ENCODE results near the gene PI4KA. TPM values are rescaled to one million over a fixed set of nuclear protein-coding genes. Genes with fewer than 3 reads are reported as not detected.

The PI4KA gene
- total RNA-seq, 4 donors from 2014 or later: 42.5 to 81.3 (median 66.1) TPM

GRCh38 chr22:20787746-20788626, 70.6 kb downstream of the PI4KA start:
- WGBS, 2 donors: 84 to 91% methylated on average over 4 of the region's 4 CpGs
- TF ChIP-seq CTCF (IDR thresholded peaks at IDR 0.05): no peak
- TF ChIP-seq POLR2A (IDR thresholded peaks at IDR 0.05): no peak
- H3K4me3 ChIP-seq (ENCODE audit: low read depth, poor library complexity, severe bottlenecking): no peak overlapping the region
- no peak for DNase-seq (ENCODE audit: low spot score in 2 of 2)
- intact Hi-C loops (cut with DNase I; ENCODE audit: low total_unique reads): loop anchor here (10.0 kb wide), 1 partner anchor 183 kb away; no protein-coding TSS in a partner anchor

GRCh38 chr22:20787223-20787622, 71.4 kb downstream of the PI4KA start:
- H3K4me3 ChIP-seq (ENCODE audit: low read depth, poor library complexity, severe bottlenecking): no peak overlapping the region
- no peak for DNase-seq (ENCODE audit: low spot score in 2 of 2)
- 99 to 100% methylated on average over 4 of the region's 4 CpGs for WGBS, 2 donors
- intact Hi-C loops (cut with DNase I; ENCODE audit: low total_unique reads): loop anchor here (10.0 kb wide), 1 partner anchor 182 kb away; no protein-coding TSS in a partner anchor
- TF ChIP-seq POLR2A (IDR thresholded peaks at IDR 0.05) (no peak), CTCF (IDR thresholded peaks at IDR 0.05) (no peak)

GRCh38 chr22:20786536-20786979, 72.1 kb downstream of the PI4KA start:
- 87 to 93% methylated on average over 10 of the region's 10 CpGs for WGBS, 2 donors
- intact Hi-C loops (cut with DNase I; ENCODE audit: low total_unique reads): loop anchor here (10.0 kb wide), 1 partner anchor 182 kb away; no protein-coding TSS in a partner anchor
- no peak for DNase-seq (ENCODE audit: low spot score in 2 of 2)
- TF ChIP-seq POLR2A (IDR thresholded peaks at IDR 0.05) (no peak), CTCF (IDR thresholded peaks at IDR 0.05) (no peak)
- no peak overlapping the region for H3K4me3 ChIP-seq (ENCODE audit: low read depth, poor library complexity, severe bottlenecking)

GRCh38 chr22:20786048-20786447, 72.6 kb downstream of the PI4KA start:
- H3K4me3 ChIP-seq (ENCODE audit: low read depth, poor library complexity, severe bottlenecking): no peak overlapping the region
- DNase-seq (ENCODE audit: low spot score in 2 of 2): no peak
- WGBS, 2 donors: 90 to 91% methylated on average over 8 of the region's 8 CpGs
- intact Hi-C loops (cut with DNase I; ENCODE audit: low total_unique reads): loop anchor here (10.0 kb wide), 1 partner anchor 181 kb away; no protein-coding TSS in a partner anchor
- TF ChIP-seq CTCF (IDR thresholded peaks at IDR 0.05) (no peak), POLR2A (IDR thresholded peaks at IDR 0.05) (no peak)

- no peak overlapping the region for H3K4me3 ChIP-seq (ENCODE audit: low read depth, poor library complexity, severe bottlenecking)
- TF ChIP-seq POLR2A (IDR thresholded peaks at IDR 0.05): no peak
- TF ChIP-seq CTCF (IDR thresholded peaks at IDR 0.05): no peak
- intact Hi-C loops (cut with DNase I; ENCODE audit: low total_unique reads): loop anchor here (10.0 kb wide), 1 partner anchor 181 kb away; no protein-coding TSS in a partner anchor
- WGBS, 2 donors: 88 to 93% methylated on average over 3 of the region's 3 CpGs
- no peak for DNase-seq (ENCODE audit: low spot score in 2 of 2)
Observed at GRCh38 chr22:20785415-20785814, 73.2 kb downstream of the PI4KA start.
